Calu3 (cell line): ENCODE data around the gene TBKBP1. TPM values are rescaled to one million over a fixed set of nuclear protein-coding genes. Genes with fewer than 3 reads are reported as not detected.
"Not testable (repeated sequence)": the region's sequence is repeated elsewhere in the genome, so short reads cannot be mapped to it uniquely, and the experiment has no call there.

Source experiments
- BruUV-seq: library from RNA; stranded (reverse); fragments of 400-500 nt; replicated peaks from 2 replicates; lab custom pipeline; 2021; lab: Mats Ljungman, UMichigan
- CTCF ChIA-PET: fragments of 300-600 bp; sonication (Branson Sonifier 250); formaldehyde crosslinking; loops from one replicate; lab custom pipeline; 2022; ENCODE audit warnings: antibody characterized with exemption; lab: Charles Lee
- DNase-seq: peaks from one replicate; pipeline ENCODE4 v3.0.0; 2022
- H3K27ac Mint-ChIP-seq: one replicate; pipeline ENCODE4 v1.8.0; 2022; ENCODE audit warnings: mixed read lengths; ENCODE audit not compliant: unreplicated experiment
- H3K27me3 Mint-ChIP-seq: one replicate; pipeline ENCODE4 v1.8.0; 2022; ENCODE audit warnings: mixed read lengths; ENCODE audit not compliant: unreplicated experiment
- H3K36me3 Mint-ChIP-seq: one replicate; pipeline ENCODE4 v1.8.0; 2022; ENCODE audit warnings: mild to moderate bottlenecking, moderate library complexity, mixed read lengths; ENCODE audit not compliant: insufficient read depth, unreplicated experiment
- H3K4me1 Mint-ChIP-seq: one replicate; pipeline ENCODE4 v1.8.0; 2022; ENCODE audit warnings: mild to moderate bottlenecking, low read depth, mixed read lengths; ENCODE audit not compliant: unreplicated experiment
- H3K4me3 Mint-ChIP-seq: one replicate; pipeline ENCODE4 v1.8.0; 2022; ENCODE audit warnings: mild to moderate bottlenecking, low read depth, moderate library complexity, mixed read lengths; ENCODE audit not compliant: unreplicated experiment
- H3K9me3 Mint-ChIP-seq: one replicate; pipeline ENCODE4 v1.8.0; 2022; ENCODE audit warnings: low read depth, mixed read lengths; ENCODE audit not compliant: unreplicated experiment
- intact Hi-C: fragments of 100-400 bp; cut with micrococcal nuclease; formaldehyde crosslinking; loops from one replicate; pipeline ENCODE4 v1.10.0; 2022; ENCODE audit not compliant: unreplicated experiment
- total RNA-seq: library from RNA; stranded (reverse); gene quantifications from 2 replicates; pipeline ENCODE4 v1.2.3, GENCODE V29; 2022
- TF ChIP-seq, protein P1 (sequence below): fragments of 200-600 bp; IDR thresholded peaks from one replicate; pipeline ENCODE4 v1.8.0; 2022; ENCODE audit warnings: antibody characterized with exemption; ENCODE audit not compliant: unreplicated experiment

Gene TBKBP1
- total RNA-seq, 1 experiment from 2014 or later, result 6.4 TPM

- H3K9me3 Mint-ChIP-seq, result no peaks in the 10 kb centered on the region
- no peaks in the 10 kb centered on the region for H3K36me3 Mint-ChIP-seq
- DNase-seq, result no peak
- H3K27me3 Mint-ChIP-seq, result peaks cover 75% of the 10 kb centered on the region
- CTCF ChIA-PET, result no interaction called here
- intact Hi-C loops, result no loop called here
- TF ChIP-seq, protein P1, sequence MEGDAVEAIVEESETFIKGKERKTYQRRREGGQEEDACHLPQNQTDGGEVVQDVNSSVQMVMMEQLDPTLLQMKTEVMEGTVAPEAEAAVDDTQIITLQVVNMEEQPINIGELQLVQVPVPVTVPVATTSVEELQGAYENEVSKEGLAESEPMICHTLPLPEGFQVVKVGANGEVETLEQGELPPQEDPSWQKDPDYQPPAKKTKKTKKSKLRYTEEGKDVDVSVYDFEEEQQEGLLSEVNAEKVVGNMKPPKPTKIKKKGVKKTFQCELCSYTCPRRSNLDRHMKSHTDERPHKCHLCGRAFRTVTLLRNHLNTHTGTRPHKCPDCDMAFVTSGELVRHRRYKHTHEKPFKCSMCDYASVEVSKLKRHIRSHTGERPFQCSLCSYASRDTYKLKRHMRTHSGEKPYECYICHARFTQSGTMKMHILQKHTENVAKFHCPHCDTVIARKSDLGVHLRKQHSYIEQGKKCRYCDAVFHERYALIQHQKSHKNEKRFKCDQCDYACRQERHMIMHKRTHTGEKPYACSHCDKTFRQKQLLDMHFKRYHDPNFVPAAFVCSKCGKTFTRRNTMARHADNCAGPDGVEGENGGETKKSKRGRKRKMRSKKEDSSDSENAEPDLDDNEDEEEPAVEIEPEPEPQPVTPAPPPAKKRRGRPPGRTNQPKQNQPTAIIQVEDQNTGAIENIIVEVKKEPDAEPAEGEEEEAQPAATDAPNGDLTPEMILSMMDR, result no peak
- H3K4me3 Mint-ChIP-seq, result no peak overlapping the region
- no peak overlapping the region for H3K27ac Mint-ChIP-seq
- no TSS peak for BruUV-seq
- H3K4me1 Mint-ChIP-seq, result no peaks in the 10 kb centered on the region
Observed at GRCh38 chr17:47738178-47738577, 44.2 kb downstream of the TBKBP1 start.

DNA sequence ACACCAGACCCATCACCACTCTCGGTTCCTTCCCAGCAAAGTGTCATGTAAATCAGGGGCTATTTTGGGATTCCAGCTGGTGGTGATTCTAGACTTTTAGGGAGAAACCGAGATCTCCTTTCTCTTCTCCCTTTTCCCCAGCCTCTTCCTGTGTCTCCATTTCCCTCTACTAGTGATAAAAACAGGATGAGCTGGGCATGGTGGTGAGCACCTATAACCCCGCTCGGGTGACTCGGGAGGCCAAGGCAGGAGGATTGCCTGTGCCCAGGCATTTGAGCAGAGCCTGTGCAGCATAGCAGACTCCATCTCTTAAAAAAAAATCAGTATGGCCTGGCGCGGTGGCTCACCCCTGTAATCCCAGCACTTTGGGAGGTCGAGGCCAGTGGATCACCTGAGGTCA lies 45.2 kb downstream of the TBKBP1 start:
- DNase-seq, result no peak
- Mint-ChIP-seq H3K9me3 (no peaks in the 10 kb centered on the region), H3K4me1 (no peaks in the 10 kb centered on the region), H3K27ac (no peak overlapping the region), H3K27me3 (peaks cover 75% of the 10 kb centered on the region), H3K36me3 (no peaks in the 10 kb centered on the region), H3K4me3 (no peak overlapping the region)
- no TSS peak for BruUV-seq
- CTCF ChIA-PET, result no interaction called here
- TF ChIP-seq, protein P1, result no peak
- intact Hi-C loops, result no loop called here

DNA sequence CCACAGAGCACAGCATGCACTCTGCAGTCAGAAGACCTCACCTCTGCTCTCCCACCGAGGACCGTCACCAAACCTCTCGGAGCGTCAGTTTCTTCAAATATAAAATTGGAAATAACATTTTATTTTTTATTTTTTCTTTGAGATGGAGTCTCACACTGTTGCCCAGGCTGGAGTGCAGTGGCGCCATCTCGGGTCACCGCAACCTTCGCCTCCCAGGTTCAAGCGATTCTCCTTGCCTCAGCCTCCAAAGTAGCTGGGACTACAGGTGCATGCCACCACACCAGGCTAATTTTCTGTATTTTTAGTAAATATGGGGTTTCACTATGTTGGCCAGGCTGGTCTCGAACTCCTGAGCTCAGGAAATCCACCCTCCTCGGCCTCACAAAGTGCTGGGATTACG lies 46.0 kb downstream of the TBKBP1 start:
- H3K27ac Mint-ChIP-seq, H3K4me1 Mint-ChIP-seq, BruUV-seq, H3K36me3 Mint-ChIP-seq, DNase-seq, intact Hi-C loops, H3K4me3 Mint-ChIP-seq, H3K9me3 Mint-ChIP-seq: not testable (repeated sequence)
- CTCF ChIA-PET, result interaction anchor here (0.8 kb wide), 1 partner anchor 323 kb away, joined by 3 read pairs; no protein-coding TSS in a partner anchor
- peaks cover 75% of the 10 kb centered on the region for H3K27me3 Mint-ChIP-seq

DNA sequence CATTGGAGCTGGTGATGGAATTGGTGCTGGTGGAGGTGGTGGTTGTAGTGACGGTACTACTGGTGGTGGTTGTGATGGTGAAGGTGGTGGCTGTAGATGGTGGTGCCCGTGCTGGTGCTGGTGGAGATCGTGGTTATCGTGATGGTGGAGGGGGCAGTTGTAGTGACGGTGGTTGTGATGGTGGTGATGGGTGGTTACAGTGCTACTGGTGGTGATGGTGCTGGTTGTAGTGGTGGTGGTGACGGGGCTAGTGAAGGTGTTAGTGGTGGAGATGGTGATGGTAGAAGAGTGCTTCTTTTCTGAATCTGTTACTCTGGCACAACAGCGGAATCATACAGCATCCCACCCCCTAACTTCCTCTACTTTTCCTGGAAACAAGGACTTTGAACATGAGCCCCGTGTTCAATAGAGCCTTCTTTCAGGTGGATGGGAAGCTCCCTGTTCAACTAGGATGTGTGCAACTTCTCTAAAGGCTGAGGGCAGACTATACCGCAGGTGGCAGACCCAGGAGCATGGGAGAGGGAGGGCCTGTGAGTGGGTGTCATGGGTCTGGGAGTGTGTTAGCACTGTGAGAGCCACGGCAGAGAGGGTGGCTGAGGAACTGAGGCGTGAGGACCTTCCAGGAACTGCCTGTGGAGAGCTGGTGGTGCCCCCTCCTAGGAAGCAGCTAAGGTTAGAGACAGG lies 47.3 kb downstream of the TBKBP1 start:
- Mint-ChIP-seq H3K36me3 (no peaks in the 10 kb centered on the region), H3K9me3 (no peaks in the 10 kb centered on the region), H3K4me1 (no peaks in the 10 kb centered on the region), H3K27me3 (peaks cover 75% of the 10 kb centered on the region), H3K4me3 (no peak overlapping the region), H3K27ac (no peak overlapping the region)
- CTCF ChIA-PET, result interaction anchor here (1.0 kb wide), 1 partner anchor 42 kb away, joined by 3 read pairs; no protein-coding TSS in a partner anchor
- TF ChIP-seq, protein P1, result no peak
- no peak for DNase-seq
- intact Hi-C loops, result no loop called here
- no TSS peak for BruUV-seq

DNA sequence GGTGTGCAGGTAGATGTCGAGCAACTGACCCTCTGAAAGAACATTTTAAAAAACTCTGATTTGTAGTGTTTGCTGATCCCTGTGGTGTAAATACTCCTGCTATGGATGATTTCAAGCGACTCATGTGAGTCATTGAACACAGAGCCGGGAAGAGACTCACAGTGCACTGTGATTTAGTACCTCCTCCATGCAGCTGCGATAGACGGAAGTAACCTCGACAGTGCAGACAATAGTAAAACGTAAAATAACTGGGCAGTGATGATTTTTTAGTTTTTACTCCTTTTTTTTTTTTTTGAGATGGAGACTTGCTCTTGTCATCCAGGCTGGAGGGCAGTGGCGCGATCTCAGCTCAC lies 47.8 kb downstream of the TBKBP1 start:
- no peaks in the 10 kb centered on the region for H3K9me3 Mint-ChIP-seq
- no peaks in the 10 kb centered on the region for H3K4me1 Mint-ChIP-seq
- H3K27ac Mint-ChIP-seq, result no peak overlapping the region
- CTCF ChIA-PET, result interaction anchor here (0.6 to 1.0 kb wide), 3 partner anchors 9 to 121 kb away, joined by 3 to 10 read pairs (median 3); partner anchors contain the start of gene TBX21
- H3K27me3 Mint-ChIP-seq, result peaks cover 75% of the 10 kb centered on the region
- TF ChIP-seq, protein P1, result no peak
- H3K36me3 Mint-ChIP-seq, result no peaks in the 10 kb centered on the region
- no TSS peak for BruUV-seq
- intact Hi-C loops, result no loop called here
- H3K4me3 Mint-ChIP-seq, result no peak overlapping the region
- no peak for DNase-seq
